Measurements from ENCODE around the gene C6orf132. TPM values are rescaled to one million over a fixed set of nuclear protein-coding genes. Genes with fewer than 3 reads are reported as not detected.

The C6orf132 gene
- 1.5 and 2.6 TPM in 2 replicates for total RNA-seq

GRCh38 chr6:42142118-42142835 lies at the start of gene C6orf132:
C6orf132 (minus strand) TSS chr6:42142620; CDS start chr6:42142444, 176 bp downstream.

GRCh38 chr6:42173101-42173500 lies 30.7 kb upstream of the C6orf132 start, which contains the start of gene GUCA1A:
GUCA1A (plus strand) TSS chr6:42173364; CDS start chr6:42173614, 250 bp downstream.

Other genes starting within 250 kb of the C6orf132 start
- 2.8 and 3.7 TPM in 2 replicates for gene USP49, start 247.2 kb downstream of the C6orf132 start, total RNA-seq
- 34.7 and 39.1 TPM in 2 replicates for gene MED20, start 221.5 kb downstream of the C6orf132 start, total RNA-seq
- gene BYSL, start 221.1 kb downstream of the C6orf132 start, total RNA-seq = 10.1 and 17.0 TPM in 2 replicates
- 26.7 and 27.3 TPM in 2 replicates for gene CCND3, start 200.8 kb downstream of the C6orf132 start, total RNA-seq
- gene TAF8, start 92.1 kb downstream of the C6orf132 start, total RNA-seq = 13.7 and 15.3 TPM in 2 replicates
- 0.24 TPM in 1 of 2 replicates, not detected in the other for gene GUCA1A, start 30.7 kb upstream of the C6orf132 start, total RNA-seq
- 0.36 TPM in 1 of 2 replicates, not detected in the other for gene GUCA1B, start 52.3 kb upstream of the C6orf132 start, total RNA-seq
- 34.9 and 35.8 TPM in 2 replicates for gene MRPS10, start 75.2 kb upstream of the C6orf132 start, total RNA-seq

All from hair follicle dermal papilla cell (primary cell).